ENCODE results near the gene IL13. TPM values are rescaled to one million over a fixed set of nuclear protein-coding genes. Genes with fewer than 3 reads are reported as not detected.

Gene IL13
- total RNA-seq, 8 experiments from 2014 or later: 0.14 to 1.1 (median 0.37) TPM; not detected in 4

- no peak for ATAC-seq (replicated peaks in 6 of 8)
- Histone ChIP-seq H3K4me3 (no peak overlapping the region), H3K4me1 (replicated peaks in 1 of 2) (peaks cover 8 to 12% of the 10 kb centered on the region in 2 donors), H3K27ac (no peak overlapping the region)
- WGBS, 10 experiments: 71 to 100% (median 87%) methylated on average over 1 to 9 of the region's 23 CpGs; no CpG with 5 or more reads in 3 of the 10 experiments
- in situ Hi-C loops (cut with MboI; ENCODE audit: low pct_unique_long_range_greater_than_20kb in 2 of 9, low sequenced_read_pairs in 9 of 9, unreplicated experiment in 9 of 9): loop anchor here in 1 of 9 experiments (25.0 kb wide), 1 partner anchor 152 kb away; the partner anchor contains the start of gene SOWAHA
Measured at GRCh38 chr5:132659598-132660493, 1.9 kb downstream of the IL13 start.

- Histone ChIP-seq H3K4me3 (no peak overlapping the region), H3K4me1 (replicated peaks in 1 of 2) (peaks cover 4 to 12% of the 10 kb centered on the region in 2 donors), H3K27ac (no peak overlapping the region)
- in situ Hi-C loops (cut with MboI; ENCODE audit: low pct_unique_long_range_greater_than_20kb in 2 of 9, low sequenced_read_pairs in 9 of 9, unreplicated experiment in 9 of 9): loop anchor here in 1 of 9 experiments (25.0 kb wide), 1 partner anchor 151 kb away; the partner anchor contains the start of gene SOWAHA
- ATAC-seq (replicated peaks in 6 of 8): peak in 2 of 8 experiments; percentile 31 to 43
- WGBS, 10 experiments: 49 to 100% (median 84%) methylated on average over 1 to 5 of the region's 12 CpGs; no CpG with 5 or more reads in 2 of the 10 experiments
Measured at GRCh38 chr5:132661231-132662003, 3.4 kb downstream of the IL13 start.

- no peak overlapping the region for H3K4me3 ChIP-seq
Measured at GRCh38 chr5:132662004-132662401, 4.0 kb downstream of the IL13 start.

GRCh38 chr5:132662925-132663770 lies 5.2 kb downstream of the IL13 start:
- ATAC-seq (replicated peaks in 6 of 8): peak; percentile 41 to 81 (median 57)
- in situ Hi-C loops (cut with MboI; ENCODE audit: low pct_unique_long_range_greater_than_20kb in 2 of 9, low sequenced_read_pairs in 9 of 9, unreplicated experiment in 9 of 9): loop anchor here in 1 of 9 experiments (25.0 kb wide), 1 partner anchor 149 kb away; the partner anchor contains the start of gene SOWAHA
- Histone ChIP-seq H3K4me1 (replicated peaks in 1 of 2) (peaks cover 4 to 12% of the 10 kb centered on the region in 2 donors), H3K27ac (peak overlapping the region in 1 of 2 donors; percentile 14), H3K4me3 (no peak overlapping the region)
- WGBS, 10 experiments: 30 to 100% (median 85%) methylated on average over 1 to 7 of the region's 25 CpGs; no CpG with 5 or more reads in 1 of the 10 experiments

More at GRCh38 chr5:132662004-132662401, 4.0 kb downstream of the IL13 start:
- in situ Hi-C loops (cut with MboI; ENCODE audit: low pct_unique_long_range_greater_than_20kb in 2 of 9, low sequenced_read_pairs in 9 of 9, unreplicated experiment in 9 of 9): loop anchor here in 1 of 9 experiments (25.0 kb wide), 1 partner anchor 150 kb away; the partner anchor contains the start of gene SOWAHA
- ATAC-seq (replicated peaks in 6 of 8): no peak
- WGBS, 10 experiments: 87 to 100% (median 93%) methylated on average over 3 to 4 of the region's 9 CpGs; no CpG with 5 or more reads in 7 of the 10 experiments
- Histone ChIP-seq H3K27ac (no peak overlapping the region), H3K4me1 (replicated peaks in 1 of 2) (peaks cover 4 to 12% of the 10 kb centered on the region in 2 donors)

- Histone ChIP-seq H3K4me3 (no peak overlapping the region), H3K27ac (no peak overlapping the region), H3K4me1 (replicated peaks in 1 of 2) (peaks cover 4 to 12% of the 10 kb centered on the region in 2 donors)
- in situ Hi-C loops (cut with MboI; ENCODE audit: low pct_unique_long_range_greater_than_20kb in 2 of 9, low sequenced_read_pairs in 9 of 9, unreplicated experiment in 9 of 9): loop anchor here in 1 of 9 experiments (25.0 kb wide), 1 partner anchor 148 kb away; the partner anchor contains the start of gene SOWAHA
- WGBS, 10 experiments: 64 to 100% (median 84%) methylated on average over 1 to 7 of the region's 13 CpGs; no CpG with 5 or more reads in 3 of the 10 experiments
- ATAC-seq (replicated peaks in 6 of 8): peak in 4 of 8 experiments; percentile 15 to 56 (median 42)
Measured at GRCh38 chr5:132663771-132664695, 6.1 kb downstream of the IL13 start.

GRCh38 chr5:132664696-132665209 lies 6.8 kb downstream of the IL13 start:
- Histone ChIP-seq H3K4me1 (replicated peaks in 1 of 2) (peaks cover 4 to 12% of the 10 kb centered on the region in 2 donors), H3K4me3 (no peak overlapping the region), H3K27ac (no peak overlapping the region)
- 67 to 100% (median 100%) methylated on average over 1 to 4 of the region's 9 CpGs; no CpG with 5 or more reads in 4 of the 10 experiments for WGBS, 10 experiments
- in situ Hi-C loops (cut with MboI; ENCODE audit: low pct_unique_long_range_greater_than_20kb in 2 of 9, low sequenced_read_pairs in 9 of 9, unreplicated experiment in 9 of 9): loop anchor here in 1 of 9 experiments (25.0 kb wide), 1 partner anchor 148 kb away; the partner anchor contains the start of gene SOWAHA
- ATAC-seq (replicated peaks in 6 of 8): no peak

- ATAC-seq (replicated peaks in 6 of 8): peak in 1 of 8 experiments; percentile 15
- WGBS, 10 experiments: 56 to 100% (median 77%) methylated on average over 1 to 13 of the region's 21 CpGs; no CpG with 5 or more reads in 4 of the 10 experiments
Measured at GRCh38 chr5:132665574-132666080, 7.7 kb downstream of the IL13 start.

GRCh38 chr5:132666310-132667123 lies 8.5 kb downstream of the IL13 start:
- in situ Hi-C loops (cut with MboI; ENCODE audit: low pct_unique_long_range_greater_than_20kb in 2 of 9, low sequenced_read_pairs in 9 of 9, unreplicated experiment in 9 of 9): loop anchor here in 1 of 9 experiments (25.0 kb wide), 1 partner anchor 146 kb away; the partner anchor contains the start of gene SOWAHA
- 77 to 100% (median 94%) methylated on average over 2 to 11 of the region's 16 CpGs; no CpG with 5 or more reads in 2 of the 10 experiments for WGBS, 10 experiments
- Histone ChIP-seq H3K27ac (no peak overlapping the region), H3K4me3 (no peak overlapping the region), H3K4me1 (replicated peaks in 1 of 2) (peaks cover 4 to 6% of the 10 kb centered on the region in 2 donors)
- no peak for ATAC-seq (replicated peaks in 6 of 8)

More at GRCh38 chr5:132665574-132666080, 7.7 kb downstream of the IL13 start:
- Histone ChIP-seq H3K4me1 (replicated peaks in 1 of 2) (peaks cover 4 to 9% of the 10 kb centered on the region in 2 donors), H3K4me3 (no peak overlapping the region), H3K27ac (no peak overlapping the region)
- in situ Hi-C loops (cut with MboI; ENCODE audit: low pct_unique_long_range_greater_than_20kb in 2 of 9, low sequenced_read_pairs in 9 of 9, unreplicated experiment in 9 of 9): loop anchor here in 1 of 9 experiments (25.0 kb wide), 1 partner anchor 147 kb away; the partner anchor contains the start of gene SOWAHA

- in situ Hi-C loops (cut with MboI; ENCODE audit: low pct_unique_long_range_greater_than_20kb in 2 of 9, low sequenced_read_pairs in 9 of 9, unreplicated experiment in 9 of 9): loop anchor here in 1 of 9 experiments (25.0 kb wide), 1 partner anchor 145 kb away; the partner anchor contains the start of gene SOWAHA
- Histone ChIP-seq H3K27ac (no peak overlapping the region), H3K4me1 (replicated peaks in 1 of 2) (peaks cover 4 to 6% of the 10 kb centered on the region in 2 donors), H3K4me3 (no peak overlapping the region)
- no peak for ATAC-seq (replicated peaks in 6 of 8)
- WGBS, 10 experiments: 78 to 100% (median 90%) methylated on average over 2 to 4 of the region's 10 CpGs; no CpG with 5 or more reads in 7 of the 10 experiments
Measured at GRCh38 chr5:132667309-132667708, 9.3 kb downstream of the IL13 start.
